GM12891 (cell line): ENCODE measurements around the gene ZSCAN32.

Experiments used
- POLR2A ChIP-seq: IDR thresholded peaks from 2 replicates; pipeline ENCODE4 v1.6.1; 2011; ENCODE audit warnings: low read depth, low read length, control low read depth
- POLR2AphosphoS5 ChIP-seq: IDR thresholded peaks from 2 replicates; pipeline ENCODE4 v1.6.1; 2011; ENCODE audit warnings: low read depth, low read length, control low read depth
- TAF1 ChIP-seq: IDR thresholded peaks from 2 replicates; pipeline ENCODE4 v1.6.1; 2011; ENCODE audit warnings: low read depth, low read length, control low read depth

DNA sequence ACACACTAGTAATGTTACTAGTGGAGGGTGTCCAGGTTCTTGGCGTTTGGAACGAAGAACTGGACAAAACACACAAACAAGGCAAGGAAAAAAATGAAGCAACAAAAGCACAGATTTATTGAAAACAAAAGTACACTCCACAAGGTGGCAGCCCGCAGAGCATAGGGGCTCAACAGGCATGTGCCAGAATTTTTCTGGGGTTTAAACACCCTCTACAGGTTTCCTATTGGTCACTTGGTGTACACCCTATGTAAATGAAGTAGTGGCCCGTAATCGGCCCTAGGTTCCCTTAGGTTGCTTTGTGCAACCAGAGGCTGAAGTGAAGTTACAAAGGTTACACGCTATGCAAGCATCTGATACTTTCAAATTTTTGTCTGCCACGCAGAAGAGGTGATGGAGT, 37.0 kb downstream of the ZSCAN32 start:
- TF ChIP-seq POLR2AphosphoS5 (no peak), POLR2A (no peak), TAF1 (no peak)
